Mucosa of descending colon (tissue), 3 donors: Measurements from ENCODE around the gene BAG3. TPM values are rescaled to one million over a fixed set of nuclear protein-coding genes. Genes with fewer than 3 reads are reported as not detected.
"Not testable (repeated sequence)": the region's sequence is repeated elsewhere in the genome, so short reads cannot be mapped to it uniquely, and the experiment has no call there.

Experiments used
- ATAC-seq: fragments of 200-7000 bp; cut with Tn5 transposase; one replicate; pipeline ENCODE4 v1.9.1; 2020; ENCODE audit warnings: mild to moderate bottlenecking, moderate library complexity
- DNase-seq, 3 donors: peaks; one replicate each; pipeline ENCODE4 v3.0.0-alpha.2; 2020
- H3K36me3 ChIP-seq: fragments of 200-600 bp; one replicate; pipeline ENCODE4 v1.8.0; 2021; ENCODE audit warnings: low read depth, mild to moderate bottlenecking
- H3K4me1 ChIP-seq: fragments of 200-600 bp; one replicate; pipeline ENCODE4 v1.8.0; 2021; ENCODE audit warnings: low read depth, mild to moderate bottlenecking
- H3K4me3 ChIP-seq: fragments of 200-600 bp; one replicate; pipeline ENCODE4 v1.8.0; 2021; ENCODE audit warnings: mild to moderate bottlenecking
- H3K9me3 ChIP-seq: fragments of 200-600 bp; one replicate; pipeline ENCODE4 v1.8.0; 2021; ENCODE audit warnings: mild to moderate bottlenecking
- CTCF ChIP-seq: fragments of 200-600 bp; IDR thresholded peaks from one replicate; pipeline ENCODE4 v1.8.0; 2022; ENCODE audit warnings: antibody characterized with exemption, mild to moderate bottlenecking
- intact Hi-C, 2 donors: fragments of 100-400 bp; cut with DNase I in 1 of 2; cut with micrococcal nuclease in 1 of 2; formaldehyde crosslinking; loops; one replicate each; pipeline versions ENCODE4 v1.11.0 to v1.11.1; 2022; cut with DNase I, micrococcal nuclease
- total RNA-seq, 3 donors: library from RNA; stranded (reverse); fragmentation: NEBNext Ultra II Directional in 2 of 3; extraction: Animal tissue kit (Norgen Biotek cat#: 25700) in 2 of 3; gene quantifications; one replicate each; pipeline versions ENCODE4 v1.2.1 to v1.2.4, GENCODE V29; 2021 to 2023
- donor health status: DM: no; HTN: no; CAD: no; lungs with moderate emphysema.
- donor health status: DM: no; HTN: no; CAD: no.
- donor health status: DM: no; HTN: yes; CAD: no.

BAG3 gene
- total RNA-seq, 3 donors from 2014 or later: 15.4 to 55.9 (median 26.3) TPM

GRCh38 chr10:119702583-119702982 is 51.4 kb downstream of the BAG3 start:
- Histone ChIP-seq H3K36me3 (no peaks in the 10 kb centered on the region), H3K4me1 (no peaks in the 10 kb centered on the region), H3K4me3 (no peak overlapping the region), H3K9me3 (no peaks in the 10 kb centered on the region)
- no peak for TF ChIP-seq CTCF
- ATAC-seq (no peak), DNase-seq (no peak)
- intact Hi-C loops: no loop called here

GRCh38 chr10:119703903-119704508 is 52.8 kb downstream of the BAG3 start:
- Histone ChIP-seq H3K9me3 (no peaks in the 10 kb centered on the region), H3K4me1 (no peaks in the 10 kb centered on the region), H3K36me3 (no peaks in the 10 kb centered on the region), H3K4me3 (no peak overlapping the region)
- no peak for TF ChIP-seq CTCF
- intact Hi-C loops: no loop called here
- DNase-seq (no peak), ATAC-seq (no peak)

- Histone ChIP-seq H3K9me3 (no peaks in the 10 kb centered on the region), H3K36me3 (no peaks in the 10 kb centered on the region), H3K4me1 (no peaks in the 10 kb centered on the region), H3K4me3 (no peak overlapping the region)
- no peak for DNase-seq
- TF ChIP-seq CTCF: no peak
- intact Hi-C loops: no loop called here
- ATAC-seq: peak; percentile 27
Measured at GRCh38 chr10:119705434-119705831, 54.3 kb downstream of the BAG3 start.

GRCh38 chr10:119706521-119707278 is 55.5 kb downstream of the BAG3 start:
- Histone ChIP-seq H3K4me1 (no peaks in the 10 kb centered on the region), H3K36me3 (no peaks in the 10 kb centered on the region), H3K4me3 (no peak overlapping the region), H3K9me3 (no peaks in the 10 kb centered on the region)
- ATAC-seq: no peak
- TF ChIP-seq CTCF: no peak
- no peak for DNase-seq
- intact Hi-C loops: no loop called here

GRCh38 chr10:119707331-119707730 is 56.2 kb downstream of the BAG3 start:
- intact Hi-C loops, H3K4me1 ChIP-seq, DNase-seq, ATAC-seq, H3K36me3 ChIP-seq, H3K9me3 ChIP-seq, H3K4me3 ChIP-seq: not testable (repeated sequence)

GRCh38 chr10:119710935-119711334 is 59.8 kb downstream of the BAG3 start:
- H3K4me3 ChIP-seq, DNase-seq, intact Hi-C loops, H3K9me3 ChIP-seq, H3K36me3 ChIP-seq, ATAC-seq, H3K4me1 ChIP-seq: not testable (repeated sequence)
